Thoracic aorta (tissue), 2 donors: ENCODE measurements around the gene EPG5. TPM values are rescaled to one million over a fixed set of nuclear protein-coding genes. Genes with fewer than 3 reads are reported as not detected.

ENCODE experiments used
- ATAC-seq: fragments of 150-250 bp; one replicate; pipeline ENCODE4 v1.8.0; 2017; ENCODE audit warnings: low read depth; ENCODE audit not compliant: insufficient number of reproducible peaks, low FRiP score
- DNase-seq: peaks from one replicate; pipeline ENCODE4 v3.0.0-alpha.2; 2020; ENCODE audit warnings: low spot score
- H3K27ac ChIP-seq, 2 donors: fragments of 200-600 bp; sonication (generic); 1 replicate in 1 of 2; 2 replicates in 1 of 2; pipeline ENCODE4 v1.5.1; 2016; ENCODE audit warnings: mild to moderate bottlenecking in 2 of 2, moderate library complexity in 2 of 2
- H3K27me3 ChIP-seq: fragments of 200-600 bp; sonication (generic); replicated peaks from 2 replicates; pipeline ENCODE4 v1.6.0; 2016; ENCODE audit warnings: mild to moderate bottlenecking; ENCODE audit not compliant: insufficient read depth
- H3K36me3 ChIP-seq: fragments of 200-600 bp; sonication (generic); one replicate; pipeline ENCODE4 v1.5.1; 2016
- H3K4me1 ChIP-seq, 2 donors: fragments of 200-600 bp; sonication (generic); 1 replicate in 1 of 2; 2 replicates in 1 of 2; pipeline versions ENCODE4 v1.5.1 to v1.6.0; 2016; ENCODE audit warnings: low read depth in 2 of 2, mild to moderate bottlenecking in 1 of 2; ENCODE audit not compliant: control insufficient read depth in 1 of 2
- H3K4me3 ChIP-seq: fragments of 200-600 bp; sonication (generic); 2 replicates; pipeline ENCODE4 v1.5.1; 2016; ENCODE audit warnings: mild to moderate bottlenecking
- H3K9me3 ChIP-seq: fragments of 200-600 bp; sonication (generic); 2 replicates; pipeline ENCODE4 v1.5.1; 2016
- CTCF ChIP-seq: fragments of 200-600 bp; sonication (generic); IDR thresholded peaks from one replicate; pipeline ENCODE4 v1.5.1; 2019; ENCODE audit warnings: antibody characterized with exemption
- total RNA-seq, 2 donors: library from RNA; depleted of rRNA; stranded (reverse); fragments of >200 nt; gene quantifications; one replicate each; pipeline versions ENCODE4 v1.1.0 to v1.2.3, GENCODE V29; 2016

The EPG5 gene
- total RNA-seq, 2 donors from 2014 or later, result 46.0 to 47.9 TPM

- H3K4me3 ChIP-seq, result no peak overlapping the region
- H3K27me3 ChIP-seq, result no peaks in the 10 kb centered on the region
- H3K27ac ChIP-seq, result no peak overlapping the region
- DNase-seq (no peak), ATAC-seq (no peak)
- peaks cover 0 to 9% of the 10 kb centered on the region in 2 donors for H3K4me1 ChIP-seq
- peaks cover 10% of the 10 kb centered on the region for H3K36me3 ChIP-seq
- no peak for TF ChIP-seq CTCF
- H3K9me3 ChIP-seq, result no peaks in the 10 kb centered on the region
Measured at GRCh38 chr18:45958730-45959129, 8.4 kb downstream of the EPG5 start.

- no peaks in the 10 kb centered on the region for H3K9me3 ChIP-seq
- TF ChIP-seq CTCF, result no peak
- no peak overlapping the region for H3K4me3 ChIP-seq
- ATAC-seq (no peak), DNase-seq (no peak)
- peaks cover 13% of the 10 kb centered on the region for H3K36me3 ChIP-seq
- peaks cover 0 to 4% of the 10 kb centered on the region in 2 donors for H3K4me1 ChIP-seq
- no peak overlapping the region for H3K27ac ChIP-seq
- H3K27me3 ChIP-seq, result no peaks in the 10 kb centered on the region
Measured at GRCh38 chr18:45958027-45958426, 9.1 kb downstream of the EPG5 start.

- no peak for TF ChIP-seq CTCF
- DNase-seq (no peak), ATAC-seq (no peak)
- H3K4me3 ChIP-seq, result no peak overlapping the region
- H3K27me3 ChIP-seq, result no peaks in the 10 kb centered on the region
- no peak overlapping the region for H3K27ac ChIP-seq
- peaks cover 18% of the 10 kb centered on the region for H3K36me3 ChIP-seq
- H3K4me1 ChIP-seq, result peaks cover 0 to 4% of the 10 kb centered on the region in 2 donors
- H3K9me3 ChIP-seq, result no peaks in the 10 kb centered on the region
Measured at GRCh38 chr18:45957100-45957499, 10.0 kb downstream of the EPG5 start.

- no peaks in the 10 kb centered on the region for H3K9me3 ChIP-seq
- H3K4me1 ChIP-seq, result no peaks in the 10 kb centered on the region
- H3K36me3 ChIP-seq, result peaks cover 18% of the 10 kb centered on the region
- H3K27ac ChIP-seq, result no peak overlapping the region
- no peaks in the 10 kb centered on the region for H3K27me3 ChIP-seq
- no peak for DNase-seq
- no peak for TF ChIP-seq CTCF
- no peak overlapping the region for H3K4me3 ChIP-seq
- peak; percentile 58 for ATAC-seq
Measured at GRCh38 chr18:45954070-45954934, 12.8 kb downstream of the EPG5 start.

GRCh38 chr18:45951016-45951714 is 16.0 kb downstream of the EPG5 start:
- TF ChIP-seq CTCF, result no peak
- Histone ChIP-seq H3K4me3 (no peak overlapping the region), H3K9me3 (no peaks in the 10 kb centered on the region), H3K4me1 (no peaks in the 10 kb centered on the region), H3K27ac (peak overlapping the region in 1 of 2 donors; percentile 31), H3K36me3 (peaks cover 42% of the 10 kb centered on the region), H3K27me3 (no peaks in the 10 kb centered on the region)
- ATAC-seq (no peak), DNase-seq (no peak)
